Ovary (tissue), 9 donors: Measurements from ENCODE around the gene SLC35A2. TPM values are rescaled to one million over a fixed set of nuclear protein-coding genes. Genes with fewer than 3 reads are reported as not detected.

ENCODE experiments used
- DNase-seq, 5 donors: peaks; one replicate each; pipeline ENCODE4 v3.0.0-alpha.2; 2019 to 2020
- H3K27ac ChIP-seq, 2 donors: fragments of 200-600 bp; one replicate each; pipeline versions ENCODE4 v1.5.1 to v1.8.0; 2019 to 2022
- H3K27me3 ChIP-seq: fragments of 200-600 bp; one replicate; pipeline ENCODE4 v1.8.0; 2022
- H3K36me3 ChIP-seq: fragments of 200-600 bp; sonication (generic); one replicate; pipeline ENCODE4 v1.5.1; 2019
- H3K4me1 ChIP-seq: one replicate; pipeline ENCODE4 v1.8.1; 2013; ENCODE audit warnings: mild to moderate bottlenecking, moderate library complexity; ENCODE audit not compliant: insufficient read depth
- H3K4me3 ChIP-seq: fragments of 200-600 bp; sonication (generic); one replicate; pipeline ENCODE4 v1.5.1; 2017
- H3K9me3 ChIP-seq, 2 donors: fragments of 200-600 bp in 1 of 2; sonication (generic) in 1 of 2; one replicate each; pipeline versions ENCODE4 v1.5.1 to v1.8.1; 2013 to 2019; ENCODE audit warnings: mild to moderate bottlenecking in 1 of 2, moderate library complexity in 1 of 2
- CTCF ChIP-seq, 3 donors: fragments of 450-650 bp in 2 of 3; fragments of 200-600 bp in 1 of 3; IDR thresholded peaks; one replicate each; pipeline versions ENCODE4 v1.5.1 to v1.8.0; 2016 to 2022; ENCODE audit warnings: antibody characterized with exemption in 3 of 3, mild to moderate bottlenecking in 1 of 3
- EP300 ChIP-seq: sonication (generic); formaldehyde crosslinking; IDR thresholded peaks from one replicate; pipeline ENCODE4 v1.6.1; 2017; ENCODE audit warnings: antibody characterized with exemption
- POLR2A ChIP-seq: fragments of 450-650 bp; IDR thresholded peaks from one replicate; pipeline ENCODE4 v1.6.1; 2017; ENCODE audit warnings: antibody characterized with exemption, mild to moderate bottlenecking, moderate library complexity
- WGBS, 3 donors: extraction: QIAGEN DNeasy Blood & Tissue Kit in 1 of 3; methylation state at CpG; one replicate each; pipeline versions ENCODE4 v1.1.5 to v1.1.7; 2013 to 2017; 5-methylcytosine and 5-hydroxymethylcytosine counted together
- intact Hi-C, 4 donors: fragments of 100-400 bp; cut with DNase I; formaldehyde crosslinking; loops; one replicate each; pipeline versions ENCODE4 v1.11.0 to v1.15.1; 2022 to 2023
- polyA plus RNA-seq, 2 donors: library from polyadenylated mRNA; stranded (reverse); fragments of 200-250 nt in 1 of 2; fragments of 350-450 nt in 1 of 2; fragmentation: Illumina TruSeq in 1 of 2; extraction: RNeasy Lipid Tissue Mini Kit (QIAGEN cat#74804) in 1 of 2; gene quantifications; one replicate each; pipeline ENCODE4 v1.2.3, GENCODE V29; 2013 to 2014
- total RNA-seq, 7 donors: library from RNA; depleted of rRNA in 2 of 7; stranded (reverse); fragments of >200 nt in 2 of 7; fragmentation: NEBNext Ultra II Directional in 3 of 7; extraction: Animal tissue kit (Norgen Biotek cat#: 25700) in 3 of 7; gene quantifications; one replicate each; pipeline versions ENCODE4 v1.1.0 to v1.2.4, GENCODE V29; 2016 to 2023
- donor health status: DM: no; HTN: no; CAD: no; lungs with moderate emphysema.
- donor health status: DM: no; HTN: no; CAD: no.
- donor health status: Bipolar disorder and iron deficiency.
- donor health status: DM: yes; HTN: yes; CAD: no.
- donor health status: DM: no; HTN: no; CAD: no.
- donor health status: DM: yes; HTN: yes; CAD: no.

Gene SLC35A2
- total and polyA plus RNA-seq, 9 donors, result 8.2 to 18.8 (median 12.5) TPM

GRCh38 chrX:48942895-48943294 is 31.4 kb upstream of the SLC35A2 start:
- Histone ChIP-seq H3K4me3 (no peak overlapping the region), H3K36me3 (no peaks in the 10 kb centered on the region), H3K9me3 (no peaks in the 10 kb centered on the region), H3K27ac (no peak overlapping the region), H3K4me1 (peaks cover 2% of the 10 kb centered on the region), H3K27me3 (no peaks in the 10 kb centered on the region)
- TF ChIP-seq EP300 (no peak), CTCF (IDR thresholded peaks at IDR 0.05) (no peak), POLR2A (no peak)
- no peak for DNase-seq
- 64 to 73% (median 65%) methylated on average over 2 of the region's 2 CpGs for WGBS, 3 donors
- intact Hi-C loops, result loop anchor here in 1 of 4 donors (5.0 kb wide), 1 partner anchor 306 kb away; no protein-coding TSS in a partner anchor

GRCh38 chrX:48940404-48940955 is 29.0 kb upstream of the SLC35A2 start:
- H3K9me3 ChIP-seq, result no peaks in the 10 kb centered on the region
- no peaks in the 10 kb centered on the region for H3K36me3 ChIP-seq
- H3K4me3 ChIP-seq, result no peak overlapping the region
- WGBS, 3 donors, result 62 to 80% (median 65%) methylated on average over 2 of the region's 2 CpGs
- intact Hi-C loops, result loop anchor here in 1 of 4 donors (5.0 kb wide), 1 partner anchor 303 kb away; no protein-coding TSS in a partner anchor
- peaks cover 2% of the 10 kb centered on the region for H3K4me1 ChIP-seq
- no peak overlapping the region for H3K27ac ChIP-seq
- no peaks in the 10 kb centered on the region for H3K27me3 ChIP-seq
- DNase-seq, result no peak
- TF ChIP-seq POLR2A (no peak), EP300 (no peak), CTCF (IDR thresholded peaks at IDR 0.05) (no peak)

- Histone ChIP-seq H3K27me3 (no peaks in the 10 kb centered on the region), H3K4me1 (peaks cover 2% of the 10 kb centered on the region), H3K36me3 (no peaks in the 10 kb centered on the region), H3K9me3 (no peaks in the 10 kb centered on the region), H3K4me3 (no peak overlapping the region), H3K27ac (no peak overlapping the region)
- no peak for TF ChIP-seq EP300
- no peak for TF ChIP-seq POLR2A
- TF ChIP-seq CTCF (IDR thresholded peaks at IDR 0.05), result no peak
- intact Hi-C loops, result loop anchor here in 1 of 4 donors (5.0 kb wide), 1 partner anchor 302 kb away; no protein-coding TSS in a partner anchor
- WGBS, 3 donors, result 63 to 70% (median 67%) methylated on average over 3 of the region's 3 CpGs
- DNase-seq, result no peak
Observed at GRCh38 chrX:48939524-48940228, 28.2 kb upstream of the SLC35A2 start.

- no peak for DNase-seq
- Histone ChIP-seq H3K4me3 (no peak overlapping the region), H3K9me3 (no peaks in the 10 kb centered on the region), H3K4me1 (peaks cover 2% of the 10 kb centered on the region), H3K27me3 (no peaks in the 10 kb centered on the region), H3K27ac (no peak overlapping the region), H3K36me3 (no peaks in the 10 kb centered on the region)
- 43 to 67% (median 63%) methylated on average over 1 of the region's 1 CpG for whole genome bisulfite sequencing, 3 donors
- intact Hi-C loops, result no loop called here
- TF ChIP-seq POLR2A (no peak), EP300 (no peak), CTCF (IDR thresholded peaks at IDR 0.05) (no peak)
Observed at GRCh38 chrX:48938721-48939425, 27.4 kb upstream of the SLC35A2 start.
